Mucosa of gallbladder (tissue), 1 donor: ENCODE measurements around the gene RETREG1. TPM values are rescaled to one million over a fixed set of nuclear protein-coding genes. Genes with fewer than 3 reads are reported as not detected.
"Not testable (repeated sequence)": the region's sequence is repeated elsewhere in the genome, so short reads cannot be mapped to it uniquely, and the experiment has no call there.

Experiments
- DNase-seq: peaks from one replicate; pipeline ENCODE4 v3.0.0-alpha.2; 2020; ENCODE audit warnings: low spot score
- total RNA-seq: library from RNA; stranded (reverse); gene quantifications from one replicate; pipeline ENCODE4 v1.2.1, GENCODE V29; 2021
- donor health status: DM: no; HTN: no; CAD: no.

RETREG1 gene
- total RNA-seq, 1 donor from 2014 or later: 63.7 TPM

GRCh38 chr5:16617274-16617968, 624 bp upstream of the RETREG1 start:
- no peak for DNase-seq

GRCh38 chr5:16615741-16616535, 859 bp downstream of the RETREG1 start:
- DNase-seq: no peak

- DNase-seq: no peak
Measured at GRCh38 chr5:16612007-16612406, 4.8 kb downstream of the RETREG1 start.

- not testable (repeated sequence) for DNase-seq
Measured at GRCh38 chr5:16610896-16611295, 5.9 kb downstream of the RETREG1 start.

GRCh38 chr5:16609412-16609811, 7.4 kb downstream of the RETREG1 start:
- no peak for DNase-seq

GRCh38 chr5:16606628-16607027, 10.2 kb downstream of the RETREG1 start:
- DNase-seq: no peak

- no peak for DNase-seq
Measured at GRCh38 chr5:16603701-16604100, 13.1 kb downstream of the RETREG1 start.

- no peak for DNase-seq
Measured at GRCh38 chr5:16603295-16603694, 13.5 kb downstream of the RETREG1 start.

GRCh38 chr5:16602182-16602581, 14.6 kb downstream of the RETREG1 start:
- DNase-seq: no peak

GRCh38 chr5:16600946-16601345, 15.9 kb downstream of the RETREG1 start:
- DNase-seq: no peak

- DNase-seq: peak; percentile 26
Measured at GRCh38 chr5:16600397-16600796, 16.4 kb downstream of the RETREG1 start.

- DNase-seq: no peak
Measured at GRCh38 chr5:16597946-16598694, 18.7 kb downstream of the RETREG1 start.

- no peak for DNase-seq
Measured at GRCh38 chr5:16596581-16596940, 20.2 kb downstream of the RETREG1 start.

- no peak for DNase-seq
Measured at GRCh38 chr5:16595881-16596580, 20.8 kb downstream of the RETREG1 start.

GRCh38 chr5:16593628-16594027, 23.2 kb downstream of the RETREG1 start:
- no peak for DNase-seq

- no peak for DNase-seq
Measured at GRCh38 chr5:16593013-16593412, 23.8 kb downstream of the RETREG1 start.

GRCh38 chr5:16592255-16592654, 24.5 kb downstream of the RETREG1 start:
- DNase-seq: no peak

- DNase-seq: no peak
Measured at GRCh38 chr5:16590685-16591084, 26.1 kb downstream of the RETREG1 start.

GRCh38 chr5:16589658-16590057, 27.1 kb downstream of the RETREG1 start:
- DNase-seq: no peak

GRCh38 chr5:16588434-16589214, 28.2 kb downstream of the RETREG1 start:
- DNase-seq: no peak

- DNase-seq: no peak
Measured at GRCh38 chr5:16586556-16586955, 30.2 kb downstream of the RETREG1 start.
